DMS153 (cell line): ENCODE data around the gene NUDT5.
A peak's percentile ranks its signal among the peaks of the same experiment; 100 is the strongest.

Experiments
- DNase-seq: peaks from one replicate; lab custom pipeline; 2025; lab: John Stamatoyannopoulos, UW

The NUDT5 gene

GRCh38 chr10:12164085-12164484, 31.6 kb downstream of the NUDT5 start:
- DNase-seq: no peak

GRCh38 chr10:12162927-12163326, 32.8 kb downstream of the NUDT5 start:
- DNase-seq: no peak

- DNase-seq: no peak
These were observed 35.0 kb downstream of the NUDT5 start for GRCh38 chr10:12160664-12161063.

DNA sequence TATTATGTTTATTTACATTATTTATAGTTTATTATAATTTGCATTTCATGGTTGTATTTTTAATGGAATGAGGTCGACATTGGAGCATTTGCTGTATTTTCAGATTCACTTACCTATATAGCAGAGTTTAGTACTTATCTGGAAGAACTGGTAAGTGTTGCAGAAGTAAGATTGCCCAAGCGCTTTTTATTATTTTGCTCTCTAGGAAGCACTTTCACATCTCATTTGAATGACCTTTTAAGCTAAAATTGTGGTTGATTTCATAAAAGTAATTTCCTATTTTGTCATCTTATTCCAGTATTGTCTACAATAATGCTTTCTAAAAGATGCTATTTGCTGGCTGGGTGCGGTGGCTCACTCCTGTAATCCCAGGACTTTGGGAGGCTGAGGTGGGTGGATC, 37.6 kb downstream of the NUDT5 start:
- no peak for DNase-seq

DNA sequence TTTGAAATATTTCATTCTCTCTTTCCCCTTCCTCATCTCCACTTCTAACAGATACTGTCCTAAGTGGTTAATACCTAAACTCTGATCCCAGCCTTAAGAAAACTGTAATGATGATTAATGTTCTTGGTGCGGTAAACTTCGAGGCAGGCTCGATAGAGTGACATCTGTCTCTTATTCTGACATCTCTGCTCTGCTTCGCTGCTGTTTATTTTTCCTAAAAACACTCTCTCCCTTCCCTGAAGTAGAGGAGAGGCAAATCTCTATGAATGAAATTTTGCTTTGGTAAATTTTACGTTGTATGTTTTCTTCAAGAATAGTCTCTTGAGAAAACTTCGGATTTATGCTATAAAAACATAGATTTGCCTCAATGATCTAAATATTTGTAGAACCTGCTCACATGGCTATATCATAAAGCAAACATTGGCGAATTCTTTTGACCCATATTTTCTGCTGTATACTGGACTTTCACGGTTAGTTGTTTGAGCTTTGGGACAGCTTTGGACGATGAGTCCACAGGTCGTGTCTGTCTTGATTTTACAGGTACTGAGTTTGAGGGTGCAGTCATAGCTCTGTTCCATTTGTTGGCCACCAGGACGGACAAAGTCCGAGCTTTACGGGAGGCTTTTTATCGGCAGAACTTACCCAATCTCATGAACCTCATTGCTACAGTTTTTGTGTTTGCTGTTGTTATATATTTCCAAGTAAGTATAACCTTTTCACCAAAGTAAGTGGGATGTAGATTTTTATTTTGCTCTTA, 39.1 kb downstream of the NUDT5 start:
- no peak for DNase-seq

DNA sequence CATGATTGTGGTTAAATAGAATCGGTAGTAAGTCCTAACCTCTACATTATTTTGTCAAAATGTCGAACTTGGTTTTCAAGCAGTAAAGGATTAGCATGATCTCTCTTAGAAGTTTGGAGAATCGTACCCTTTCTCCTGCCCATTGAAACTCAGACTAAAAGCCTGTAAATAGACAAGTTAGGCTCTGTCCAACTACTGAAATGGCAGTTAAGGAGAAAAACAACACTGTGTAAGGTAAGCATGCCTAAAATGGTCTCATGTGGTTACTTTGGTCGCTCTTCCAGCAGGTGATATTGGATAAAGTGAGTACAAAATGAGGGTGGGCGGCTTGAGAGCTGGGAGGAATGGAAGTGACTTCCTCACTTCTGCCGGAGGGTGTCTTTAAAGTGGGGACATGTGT, 41.2 kb downstream of the NUDT5 start:
- DNase-seq: no peak

DNA sequence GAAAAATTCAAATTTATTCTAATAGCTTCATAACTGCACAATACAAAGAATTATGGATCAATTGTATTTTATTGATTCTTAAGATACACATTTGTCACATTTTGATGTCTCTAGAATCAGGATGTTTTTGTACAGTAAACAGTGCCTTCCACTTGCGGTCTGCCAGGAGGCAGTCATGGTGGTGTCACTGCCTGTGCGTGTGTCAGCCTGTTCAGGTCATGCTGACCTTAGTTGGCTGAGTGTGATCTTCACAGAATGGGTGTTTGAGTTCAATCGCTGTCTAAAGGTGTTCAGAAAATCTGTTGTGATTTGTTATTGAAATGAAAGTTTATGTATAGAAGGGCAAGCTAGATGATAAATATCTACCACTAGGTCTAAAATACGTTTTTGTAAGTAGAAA, 45.5 kb downstream of the NUDT5 start:
- DNase-seq: no peak

GRCh38 chr10:12144538-12144937, 51.2 kb downstream of the NUDT5 start:
- DNase-seq: no peak

DNA sequence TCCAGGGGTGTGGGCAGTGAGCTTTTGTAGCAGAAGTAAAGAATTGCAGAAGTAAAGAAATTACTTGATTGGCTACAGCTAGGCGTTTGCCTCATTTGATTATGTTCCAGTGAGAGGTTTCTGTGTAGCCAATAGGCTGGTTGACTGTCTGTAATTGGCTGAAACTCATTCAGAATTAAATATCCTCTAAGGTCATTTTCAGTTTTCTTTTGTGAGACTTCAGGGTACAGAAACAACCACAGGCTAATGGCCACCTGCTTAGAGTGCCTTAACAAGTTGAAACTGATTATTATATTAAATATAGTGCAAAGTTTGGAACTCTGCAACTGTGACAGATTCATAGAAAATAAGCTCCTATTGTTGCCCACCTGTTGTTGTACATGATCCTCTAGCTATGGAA, 55.7 kb downstream of the NUDT5 start:
- DNase-seq: no peak

GRCh38 chr10:12135631-12136030, 60.1 kb downstream of the NUDT5 start:
- DNase-seq: no peak

DNA sequence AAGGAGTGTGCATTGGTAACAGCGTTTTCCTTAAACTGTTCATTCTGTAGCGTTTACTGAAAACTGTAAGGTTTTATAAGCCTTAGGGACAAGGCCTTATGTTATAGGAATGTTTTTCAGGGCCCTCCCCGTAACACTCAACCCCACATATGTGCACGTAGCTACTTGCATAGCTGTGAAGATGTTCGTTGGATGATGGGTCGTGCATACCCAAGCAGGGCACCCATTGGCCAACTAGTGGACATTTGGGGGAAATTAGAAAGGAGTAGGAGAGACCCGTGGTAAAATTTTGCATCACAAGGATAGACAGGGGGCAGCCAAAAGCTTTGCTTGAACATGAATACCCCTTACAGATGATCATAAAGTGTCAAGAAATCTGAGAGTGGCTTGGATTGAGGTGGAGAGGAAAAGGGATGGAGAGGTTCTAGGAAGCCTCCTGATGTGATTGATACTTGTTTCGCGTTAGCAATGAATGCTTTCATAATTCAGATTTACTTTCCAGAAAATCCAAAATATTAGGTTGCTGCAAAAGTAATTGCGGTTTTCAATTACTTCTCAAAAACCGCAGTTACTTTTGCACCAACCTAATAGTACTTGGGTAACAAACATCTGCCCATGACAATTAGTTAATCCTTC, 65.3 kb downstream of the NUDT5 start:
- DNase-seq: peak; percentile 0

GRCh38 chr10:12129222-12130111, 66.2 kb downstream of the NUDT5 start, which contains the start of gene SEC61A2:
SEC61A2 (plus strand) TSS chr10:12129677; CDS start chr10:12129788, 111 bp downstream.
- peak; percentile 46 for DNase-seq

- no peak for DNase-seq
These were observed 74.0 kb downstream of the NUDT5 start for GRCh38 chr10:12121673-12122072.
